ENCODE data around the gene PDGFB.

The PDGFB gene

DNA sequence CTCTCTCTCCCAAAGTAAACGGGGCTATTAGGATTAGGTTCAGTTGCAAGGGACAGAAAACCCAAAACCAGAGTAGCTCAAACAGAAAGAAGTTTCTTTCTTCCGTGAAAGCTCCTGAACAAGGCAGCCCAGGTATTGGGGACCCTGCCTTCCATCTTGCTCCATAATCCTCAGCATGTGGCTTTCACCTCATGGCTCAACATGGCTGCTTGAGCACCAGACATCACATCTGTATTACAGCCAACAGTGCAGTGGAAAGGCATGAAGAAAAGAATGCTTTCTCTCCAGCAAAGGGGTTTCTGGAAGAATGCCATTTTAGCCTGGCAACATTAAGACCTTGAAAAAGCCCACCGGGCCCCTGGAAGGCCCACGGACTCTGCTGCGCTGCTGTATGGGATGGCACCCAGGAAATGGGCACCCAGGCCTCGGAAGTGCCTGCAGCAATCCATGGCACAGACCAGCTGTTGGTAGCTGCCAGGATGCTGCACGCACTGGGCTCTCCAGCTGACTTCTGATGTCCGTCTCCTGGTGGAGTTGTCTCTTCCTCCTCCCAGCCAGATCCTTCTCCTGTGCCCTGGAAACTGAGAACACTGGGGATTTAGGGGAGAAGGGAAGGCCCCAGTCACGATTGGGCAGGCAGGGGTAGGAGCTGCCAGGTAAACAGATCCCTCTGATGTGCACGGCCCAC is 22.6 kb downstream of the PDGFB start:
- no peak overlapping the region for H2AK5ac ChIP-seq (ENCODE audit: low read length)
- no peak overlapping the region for H3K18ac ChIP-seq (ENCODE audit: low read length)
- H4K91ac ChIP-seq (ENCODE audit: low read depth, low read length), result no peak overlapping the region
- no peak overlapping the region for H3K27ac ChIP-seq (ENCODE audit: low read depth, low read length)
- peaks cover 15% of the 10 kb centered on the region for H3K9me3 ChIP-seq (ENCODE audit: insufficient read depth, low read depth, low read length)
- H3K4me3 ChIP-seq (ENCODE audit: low read depth, low read length), result no peak overlapping the region
- H2BK5ac ChIP-seq (ENCODE audit: low read depth, low read length, poor library complexity), result no peak overlapping the region
- H2AFZ ChIP-seq (ENCODE audit: insufficient read depth, low read length, poor library complexity), result no peak overlapping the region
- peaks cover 42 to 47% of the 10 kb centered on the region in 2 experiments for H3K36me3 ChIP-seq (ENCODE audit: control insufficient read depth in 1 of 2, insufficient read depth in 2 of 2, low read length in 2 of 2)
- H2BK120ac ChIP-seq (ENCODE audit: insufficient read depth, low read length, poor library complexity), result no peak overlapping the region
- H4K8ac ChIP-seq (ENCODE audit: low read depth, low read length), result no peak overlapping the region
- DNase-seq, result no peak
- no CpG with 5 or more reads among the region's 10 CpGs for WGBS (ENCODE audit: extremely low coverage, insufficient coverage, insufficient read length)
- H3K23ac ChIP-seq (ENCODE audit: low read length), result no peak overlapping the region
- H3K79me1 ChIP-seq (ENCODE audit: low read length), result no peaks in the 10 kb centered on the region
- no peaks in the 10 kb centered on the region for H3K4me1 ChIP-seq (ENCODE audit: control insufficient read depth in 1 of 2, insufficient read depth in 2 of 2, low read length in 2 of 2)
- no peak overlapping the region for H3K14ac ChIP-seq (ENCODE audit: low read length)
- no peaks in the 10 kb centered on the region for H3K79me2 ChIP-seq (ENCODE audit: control insufficient read depth, insufficient read depth, low read length, poor library complexity)
- H3K4me2 ChIP-seq (ENCODE audit: low read length), result no peak overlapping the region
- no peak overlapping the region for H3K4ac ChIP-seq (ENCODE audit: low read depth, low read length)
- no peaks in the 10 kb centered on the region for H3K27me3 ChIP-seq (ENCODE audit: insufficient read depth, low read length)
- H2BK12ac ChIP-seq (ENCODE audit: low read length), result no peak overlapping the region
- no peak overlapping the region for H4K12ac ChIP-seq (ENCODE audit: low read depth, low read length)
- H3K9ac ChIP-seq (ENCODE audit: low read length), result no peak overlapping the region

GRCh38 chr22:39220890-39221850 is 23.6 kb downstream of the PDGFB start:
- H3K9me3 ChIP-seq (ENCODE audit: insufficient read depth, low read depth, low read length), result peaks cover 13% of the 10 kb centered on the region
- H3K4me2 ChIP-seq (ENCODE audit: low read length), result no peak overlapping the region
- H4K8ac ChIP-seq (ENCODE audit: low read depth, low read length), result no peak overlapping the region
- no CpG with 5 or more reads among the region's 9 CpGs for WGBS (ENCODE audit: extremely low coverage, insufficient coverage, insufficient read length)
- DNase-seq, result peak in 1 of 2 donors; percentile 59
- no peak overlapping the region for H3K23ac ChIP-seq (ENCODE audit: low read length)
- peaks cover 36 to 41% of the 10 kb centered on the region in 2 experiments for H3K36me3 ChIP-seq (ENCODE audit: control insufficient read depth in 1 of 2, insufficient read depth in 2 of 2, low read length in 2 of 2)
- H4K91ac ChIP-seq (ENCODE audit: low read depth, low read length), result no peak overlapping the region
- H3K79me2 ChIP-seq (ENCODE audit: control insufficient read depth, insufficient read depth, low read length, poor library complexity), result no peaks in the 10 kb centered on the region
- H2BK120ac ChIP-seq (ENCODE audit: insufficient read depth, low read length, poor library complexity), result no peak overlapping the region
- no peak overlapping the region for H3K4ac ChIP-seq (ENCODE audit: low read depth, low read length)
- H2BK5ac ChIP-seq (ENCODE audit: low read depth, low read length, poor library complexity), result no peak overlapping the region
- no peak overlapping the region for H3K9ac ChIP-seq (ENCODE audit: low read length)
- H2BK12ac ChIP-seq (ENCODE audit: low read length), result no peak overlapping the region
- no peak overlapping the region for H2AFZ ChIP-seq (ENCODE audit: insufficient read depth, low read length, poor library complexity)
- peaks cover 1% of the 10 kb centered on the region for H3K79me1 ChIP-seq (ENCODE audit: low read length)
- no peak overlapping the region for H2AK5ac ChIP-seq (ENCODE audit: low read length)
- H3K14ac ChIP-seq (ENCODE audit: low read length), result no peak overlapping the region
- H3K18ac ChIP-seq (ENCODE audit: low read length), result no peak overlapping the region
- no peak overlapping the region for H3K27ac ChIP-seq (ENCODE audit: low read depth, low read length)
- H3K4me1 ChIP-seq (ENCODE audit: control insufficient read depth in 1 of 2, insufficient read depth in 2 of 2, low read length in 2 of 2), result peaks cover under 1 to 1% of the 10 kb centered on the region in 2 experiments
- no peaks in the 10 kb centered on the region for H3K27me3 ChIP-seq (ENCODE audit: insufficient read depth, low read length)
- H3K4me3 ChIP-seq (ENCODE audit: low read depth, low read length), result no peak overlapping the region
- no peak overlapping the region for H4K12ac ChIP-seq (ENCODE audit: low read depth, low read length)

- no CpG with 5 or more reads among the region's 8 CpGs for WGBS (ENCODE audit: extremely low coverage, insufficient coverage, insufficient read length)
- H3K27ac ChIP-seq (ENCODE audit: low read depth, low read length), result no peak overlapping the region
- H3K36me3 ChIP-seq (ENCODE audit: control insufficient read depth in 1 of 2, insufficient read depth in 2 of 2, low read length in 2 of 2), result peaks cover 30 to 34% of the 10 kb centered on the region in 2 experiments
- no peak overlapping the region for H3K18ac ChIP-seq (ENCODE audit: low read length)
- H3K9me3 ChIP-seq (ENCODE audit: insufficient read depth, low read depth, low read length), result peaks cover 13% of the 10 kb centered on the region
- H3K23ac ChIP-seq (ENCODE audit: low read length), result no peak overlapping the region
- peak overlapping the region; percentile 40 for H3K4me3 ChIP-seq (ENCODE audit: low read depth, low read length)
- no peak overlapping the region for H2BK12ac ChIP-seq (ENCODE audit: low read length)
- no peak for DNase-seq
- no peaks in the 10 kb centered on the region for H3K79me2 ChIP-seq (ENCODE audit: control insufficient read depth, insufficient read depth, low read length, poor library complexity)
- H4K91ac ChIP-seq (ENCODE audit: low read depth, low read length), result no peak overlapping the region
- peaks cover 8% of the 10 kb centered on the region in 2 experiments for H3K4me1 ChIP-seq (ENCODE audit: control insufficient read depth in 1 of 2, insufficient read depth in 2 of 2, low read length in 2 of 2)
- peaks cover 7% of the 10 kb centered on the region for H3K79me1 ChIP-seq (ENCODE audit: low read length)
- H4K12ac ChIP-seq (ENCODE audit: low read depth, low read length), result no peak overlapping the region
- H2BK120ac ChIP-seq (ENCODE audit: insufficient read depth, low read length, poor library complexity), result no peak overlapping the region
- no peak overlapping the region for H4K8ac ChIP-seq (ENCODE audit: low read depth, low read length)
- no peak overlapping the region for H2AFZ ChIP-seq (ENCODE audit: insufficient read depth, low read length, poor library complexity)
- H2BK5ac ChIP-seq (ENCODE audit: low read depth, low read length, poor library complexity), result no peak overlapping the region
- no peak overlapping the region for H2AK5ac ChIP-seq (ENCODE audit: low read length)
- no peak overlapping the region for H3K4me2 ChIP-seq (ENCODE audit: low read length)
- no peak overlapping the region for H3K14ac ChIP-seq (ENCODE audit: low read length)
- H3K27me3 ChIP-seq (ENCODE audit: insufficient read depth, low read length), result no peaks in the 10 kb centered on the region
- no peak overlapping the region for H3K4ac ChIP-seq (ENCODE audit: low read depth, low read length)
- no peak overlapping the region for H3K9ac ChIP-seq (ENCODE audit: low read length)
Observed at GRCh38 chr22:39220450-39220849, 24.3 kb downstream of the PDGFB start.

DNA sequence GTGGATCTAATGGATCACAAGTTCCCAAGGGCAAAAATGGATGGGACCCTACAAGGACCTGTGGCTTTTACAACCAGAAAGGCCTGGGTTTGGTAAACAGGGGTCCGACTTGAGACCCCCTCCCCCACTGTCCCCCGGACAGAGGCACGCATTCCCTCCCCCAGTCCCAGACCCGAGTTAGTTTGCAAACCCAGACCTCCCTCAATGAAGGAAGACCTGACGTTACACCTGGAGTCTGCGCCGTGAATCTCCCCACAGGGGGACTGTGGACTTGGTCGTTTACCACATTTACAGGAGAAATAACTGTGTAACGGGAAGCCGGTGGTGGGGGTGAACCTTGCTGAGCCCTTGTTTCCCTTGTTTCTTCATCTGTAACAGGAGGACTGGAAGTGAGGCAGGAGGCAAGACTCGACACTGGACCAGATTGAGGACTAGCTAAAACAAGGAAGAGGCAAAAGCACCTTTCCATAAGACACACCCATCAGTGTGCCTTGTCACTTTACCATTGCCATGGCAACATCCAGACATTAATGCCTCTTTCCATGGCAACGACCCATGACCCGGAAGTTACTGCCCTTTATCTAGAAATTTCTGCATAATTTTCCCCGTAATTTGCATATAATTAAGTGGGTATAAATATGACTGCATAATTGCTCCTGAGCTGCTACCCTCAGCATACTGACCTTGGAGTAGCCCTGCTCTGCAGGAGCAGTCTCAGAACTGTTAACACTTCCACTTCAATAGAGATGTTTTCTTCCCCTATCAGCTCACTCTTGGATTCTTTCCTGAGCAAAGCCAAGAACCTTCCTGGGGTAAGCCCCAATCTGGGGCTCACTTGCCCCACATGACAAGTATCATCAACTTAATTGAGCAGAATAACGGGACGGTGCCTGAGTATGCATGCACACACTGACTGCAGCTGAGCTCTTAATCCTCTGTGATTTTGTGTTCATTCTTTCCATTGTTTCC is 25.4 kb downstream of the PDGFB start:
- Histone ChIP-seq H4K12ac (ENCODE audit: low read depth, low read length) (no peak overlapping the region), H3K4me1 (ENCODE audit: control insufficient read depth in 1 of 2, insufficient read depth in 2 of 2, low read length in 2 of 2) (peaks cover 11 to 12% of the 10 kb centered on the region in 2 experiments), H2BK12ac (ENCODE audit: low read length) (no peak overlapping the region), H3K79me2 (ENCODE audit: control insufficient read depth, insufficient read depth, low read length, poor library complexity) (no peaks in the 10 kb centered on the region), H3K4ac (ENCODE audit: low read depth, low read length) (no peak overlapping the region), H3K9me3 (ENCODE audit: insufficient read depth, low read depth, low read length) (peaks cover 12% of the 10 kb centered on the region), H3K79me1 (ENCODE audit: low read length) (peaks cover 14% of the 10 kb centered on the region), H2BK5ac (ENCODE audit: low read depth, low read length, poor library complexity) (no peak overlapping the region), H4K91ac (ENCODE audit: low read depth, low read length) (no peak overlapping the region), H3K14ac (ENCODE audit: low read length) (no peak overlapping the region), H3K4me2 (ENCODE audit: low read length) (no peak overlapping the region), H2AFZ (ENCODE audit: insufficient read depth, low read length, poor library complexity) (no peak overlapping the region), H4K8ac (ENCODE audit: low read depth, low read length) (no peak overlapping the region), H3K18ac (ENCODE audit: low read length) (no peak overlapping the region), H2BK120ac (ENCODE audit: insufficient read depth, low read length, poor library complexity) (no peak overlapping the region), H3K23ac (ENCODE audit: low read length) (no peak overlapping the region), H3K4me3 (ENCODE audit: low read depth, low read length) (no peak overlapping the region), H2AK5ac (ENCODE audit: low read length) (no peak overlapping the region), H3K27ac (ENCODE audit: low read depth, low read length) (no peak overlapping the region), H3K36me3 (ENCODE audit: control insufficient read depth in 1 of 2, insufficient read depth in 2 of 2, low read length in 2 of 2) (peaks cover 19 to 23% of the 10 kb centered on the region in 2 experiments), H3K27me3 (ENCODE audit: insufficient read depth, low read length) (no peaks in the 10 kb centered on the region), H3K9ac (ENCODE audit: low read length) (no peak overlapping the region)
- DNase-seq, result peak in 1 of 2 donors; percentile 51
- WGBS (ENCODE audit: extremely low coverage, insufficient coverage, insufficient read length), result no CpG with 5 or more reads among the region's 16 CpGs
